Astrocyte of the spinal cord (primary cell): ENCODE measurements around the gene COL8A1.

Source experiments
- DNase-seq: peaks from one replicate; pipeline ENCODE4 v3.0.0; 2011; ENCODE audit warnings: low read depth, low spot score
- H3K4me3 ChIP-seq: 2 replicates; pipeline ENCODE4 v1.5.1; 2011; ENCODE audit warnings: low read depth, mild to moderate bottlenecking, low read length, moderate library complexity
- CTCF ChIP-seq: IDR thresholded peaks from 2 replicates; pipeline ENCODE4 v1.5.1; 2012; ENCODE audit warnings: low read depth, mild to moderate bottlenecking, low read length, inconsistent platforms
- in situ Hi-C: cut with HindIII; loops from 2 replicates; pipeline ENCODE4 v1.10.0; 2017; ENCODE audit warnings: low sequenced_read_pairs

COL8A1 gene

DNA sequence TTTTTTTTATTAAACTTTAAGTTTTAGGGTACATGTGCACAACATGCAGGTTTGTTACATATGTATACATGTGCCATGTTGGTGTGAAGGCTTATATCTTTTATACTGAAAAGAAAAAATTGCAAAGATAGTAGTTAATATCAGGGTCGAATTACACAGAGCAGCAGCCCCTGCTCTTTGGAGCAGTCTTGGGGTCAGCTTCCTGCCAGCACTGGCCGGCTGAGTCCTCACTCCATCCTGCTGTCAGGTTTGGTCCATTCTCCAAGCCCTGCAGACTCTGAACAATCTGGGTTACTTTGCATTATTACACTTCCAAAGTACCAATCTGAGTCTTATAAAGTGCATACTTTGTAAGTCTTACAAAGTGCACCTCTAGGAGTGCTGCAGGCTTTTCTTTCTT, 66.0 kb downstream of the COL8A1 start:
- in situ Hi-C loops: no loop called here
- no peak for TF ChIP-seq CTCF

GRCh38 chr3:99706410-99706809, 68.0 kb downstream of the COL8A1 start:
- in situ Hi-C loops: no loop called here
- no peak for TF ChIP-seq CTCF
- no peak overlapping the region for H3K4me3 ChIP-seq
- no peak for DNase-seq

More for the DNA sequence above, 66.0 kb downstream of the COL8A1 start:
- no peak for DNase-seq
- H3K4me3 ChIP-seq: no peak overlapping the region

GRCh38 chr3:99708207-99708745, 69.9 kb downstream of the COL8A1 start:
- peak; percentile 82 for DNase-seq
- no peak for TF ChIP-seq CTCF
- in situ Hi-C loops: no loop called here
- H3K4me3 ChIP-seq: no peak overlapping the region

DNA sequence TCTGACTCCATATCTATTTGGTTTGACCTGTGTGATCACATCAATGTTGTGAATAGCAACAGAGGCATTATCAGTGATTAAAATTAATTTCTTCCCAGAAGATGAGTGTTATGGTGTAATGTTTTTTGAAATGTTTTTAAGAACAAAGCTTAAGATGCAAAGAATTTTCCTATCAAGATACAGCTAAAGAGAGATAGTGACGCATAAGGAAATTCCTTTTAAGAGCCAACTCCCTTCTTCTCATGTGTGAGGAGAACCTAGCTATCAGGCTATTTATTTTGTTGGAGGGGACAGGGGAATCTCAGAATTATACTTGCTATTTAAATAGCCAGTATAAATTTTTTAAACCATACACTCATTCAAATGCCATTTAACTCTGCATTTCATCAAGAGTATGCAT, 71.3 kb downstream of the COL8A1 start:
- in situ Hi-C loops: no loop called here
- TF ChIP-seq CTCF: no peak
- DNase-seq: no peak
- H3K4me3 ChIP-seq: no peak overlapping the region

GRCh38 chr3:99710094-99710493, 71.7 kb downstream of the COL8A1 start:
- in situ Hi-C loops: no loop called here
- no peak for TF ChIP-seq CTCF
- H3K4me3 ChIP-seq: no peak overlapping the region
- DNase-seq: no peak

DNA sequence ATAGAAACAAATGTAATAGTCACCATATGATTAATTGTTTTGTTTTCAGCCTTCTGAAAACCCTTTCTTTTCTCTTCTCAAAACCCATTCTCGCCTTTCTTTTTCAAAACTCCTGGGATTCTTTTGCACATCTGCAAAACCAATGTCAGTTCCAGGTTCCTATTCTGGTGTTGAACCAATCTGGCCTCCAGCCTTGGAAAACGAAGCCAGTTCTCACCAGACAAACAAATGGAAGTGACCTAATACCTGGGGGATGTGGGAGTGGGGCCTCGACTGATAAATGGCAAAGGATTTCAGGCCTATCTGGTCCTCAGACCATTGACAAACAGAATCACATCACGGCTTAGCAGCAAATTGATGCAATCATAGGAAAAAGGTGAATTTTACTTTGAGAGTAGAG, 73.0 kb downstream of the COL8A1 start:
- in situ Hi-C loops: no loop called here
- peak; percentile 46 for DNase-seq
- no peak for TF ChIP-seq CTCF
- no peak overlapping the region for H3K4me3 ChIP-seq
